Embryonic facial prominence (tissue), 1 donor: ENCODE data around the gene GJB6.
"Not testable (repeated sequence)": the region's sequence is repeated elsewhere in the genome, so short reads cannot be mapped to it uniquely, and the experiment has no call there.

Source experiments
- DNase-seq: peaks from one replicate; pipeline ENCODE4 v3.0.0-alpha.2; 2016; ENCODE audit errors: extremely low spot score

GJB6 gene

DNA sequence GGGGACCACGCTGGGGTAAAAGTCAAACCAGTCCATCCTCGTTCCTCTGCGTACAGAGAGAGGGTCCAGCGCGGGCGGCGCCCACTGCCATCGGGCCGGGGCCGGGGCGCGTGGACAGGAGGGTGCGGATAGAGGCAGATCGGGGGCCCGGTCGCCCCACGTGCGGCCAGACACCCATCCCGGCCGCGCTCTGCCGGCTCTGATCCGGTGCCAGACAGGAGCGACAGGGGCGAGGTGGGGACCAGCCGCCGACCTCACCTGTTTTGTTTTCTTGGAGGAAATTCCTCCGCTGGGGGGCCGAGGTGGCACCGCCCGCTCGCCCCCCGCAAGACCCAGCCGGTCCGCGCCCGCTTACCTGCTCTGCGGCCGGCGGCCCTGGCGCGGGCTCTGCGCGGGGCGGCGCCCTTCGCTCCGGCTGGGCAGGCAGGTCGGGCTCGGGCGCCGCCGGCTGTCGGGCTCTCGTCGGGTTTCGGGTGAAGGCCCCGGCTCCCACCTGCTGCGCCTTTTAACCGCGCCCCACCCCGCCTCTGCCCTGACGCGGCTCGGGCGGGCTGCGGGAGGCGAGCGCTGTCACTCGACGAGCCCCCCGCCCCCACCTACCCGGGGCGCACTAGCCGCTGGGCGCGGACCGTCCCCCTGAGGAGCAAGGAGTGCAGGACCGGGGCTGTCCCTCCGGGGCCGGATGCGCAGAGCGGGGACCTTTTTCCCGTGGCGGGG lies at the start of gene GJB6:
Gene GJB6, minus strand, starts transcription at position 481 of the 717 bp plus-strand sequence. CDS start 8,839 bp downstream, outside the sequence.
- no peak for DNase-seq

DNA sequence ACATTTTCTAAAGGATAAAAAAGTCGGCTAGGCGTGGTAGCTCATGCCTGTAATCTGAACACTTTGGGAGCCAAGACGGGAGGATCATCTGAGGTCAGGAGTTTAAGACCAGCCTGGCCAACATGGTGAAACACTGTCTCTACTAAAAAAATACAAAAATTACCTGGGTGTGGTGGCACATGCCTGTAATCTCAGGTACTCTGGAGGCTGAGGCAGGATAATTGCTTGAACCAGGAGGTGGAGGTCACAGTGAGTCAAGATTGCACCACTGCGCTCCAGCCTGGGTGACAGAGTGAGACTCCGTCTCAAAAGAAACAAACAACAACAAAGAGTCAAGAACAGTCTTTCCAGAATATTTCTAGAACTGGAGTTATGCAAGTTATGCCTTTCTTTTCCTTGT lies 44.8 kb upstream of the GJB6 start:
- not testable (repeated sequence) for DNase-seq

DNA sequence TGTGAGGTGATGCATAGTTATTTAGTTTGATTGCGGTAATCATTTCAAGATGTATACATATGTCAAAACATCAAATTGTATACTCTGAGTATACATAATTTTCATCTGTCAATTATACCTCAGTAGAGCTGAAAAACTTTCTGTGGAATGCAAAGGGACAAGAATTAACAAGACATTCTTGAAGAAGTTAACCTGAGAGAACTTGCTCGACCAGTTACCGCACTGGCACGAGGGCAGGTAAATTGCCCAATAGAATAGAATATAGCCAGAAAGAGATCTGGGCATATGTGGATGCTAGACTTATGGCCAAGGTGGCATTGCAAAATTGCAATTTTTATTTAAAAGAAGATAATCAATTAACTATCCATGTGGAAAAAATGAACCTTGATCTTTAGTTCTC lies 42.3 kb upstream of the GJB6 start:
- no peak for DNase-seq

DNA sequence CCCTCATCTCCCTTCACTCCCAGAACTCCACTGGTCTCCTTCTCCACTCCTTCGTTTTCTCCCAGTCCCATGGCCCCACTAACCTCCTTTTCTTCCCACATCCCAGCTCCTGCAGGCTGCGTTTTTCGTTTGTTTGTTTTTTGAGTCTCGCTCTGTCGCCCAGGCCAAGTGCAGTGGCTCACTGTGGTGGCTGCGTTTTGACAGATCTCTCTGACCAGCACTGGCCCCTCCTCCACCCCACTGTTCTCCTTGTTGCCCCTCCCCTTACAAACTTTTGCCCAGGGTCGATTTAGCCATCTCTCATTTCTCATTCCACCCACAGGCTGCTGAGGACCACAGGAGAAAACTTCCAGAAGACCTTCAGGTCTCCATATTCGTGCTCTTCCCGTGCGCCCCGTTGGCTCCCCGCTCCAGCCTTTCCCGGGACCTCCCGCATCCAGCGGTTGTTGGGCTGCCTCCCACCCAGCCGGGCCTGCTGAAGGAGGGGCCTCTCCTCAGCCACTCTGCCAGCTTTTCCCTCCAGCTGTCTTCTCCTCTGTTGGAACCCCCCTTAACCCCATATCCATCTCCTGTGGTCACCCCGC lies 40.6 kb upstream of the GJB6 start:
- no peak for DNase-seq

DNA sequence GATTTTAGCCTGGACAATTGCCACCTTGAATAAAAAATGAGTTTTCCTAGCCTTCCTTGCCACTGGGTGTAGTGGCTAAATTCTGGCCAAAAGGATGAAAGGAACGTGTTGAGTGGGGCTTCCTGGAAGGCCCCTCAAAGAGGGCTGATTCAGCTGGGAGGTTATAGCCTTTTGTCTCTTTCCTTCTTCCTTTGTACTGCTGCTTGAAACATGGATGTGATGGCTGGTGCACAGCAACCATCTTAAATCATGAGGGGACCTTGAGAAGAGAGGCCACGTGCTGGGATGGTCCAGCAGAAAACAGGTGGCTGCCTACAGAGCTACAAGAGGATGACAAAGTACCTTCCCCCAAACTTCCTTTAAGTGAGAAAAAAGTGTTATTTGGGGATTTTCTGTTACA lies 40.0 kb upstream of the GJB6 start:
- DNase-seq = no peak

DNA sequence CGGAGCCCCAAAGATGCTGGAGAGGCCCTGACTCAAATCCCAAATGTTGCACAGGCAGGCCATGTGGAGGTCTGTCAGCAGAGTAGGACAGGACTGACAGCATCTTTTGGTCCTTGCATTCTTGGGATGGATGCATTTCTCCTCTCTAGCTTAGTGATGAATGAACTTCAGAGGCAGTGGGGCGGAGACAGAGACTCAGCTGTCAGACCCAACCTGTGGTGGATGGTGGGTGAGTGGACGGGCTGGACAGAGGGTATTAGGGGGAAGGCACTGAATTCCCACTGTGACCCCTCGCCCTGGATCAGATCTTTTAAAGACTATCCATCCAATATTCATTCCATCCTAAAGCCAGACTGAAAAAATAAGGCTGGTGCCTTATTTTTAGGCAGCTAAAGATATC lies 39.3 kb upstream of the GJB6 start:
- no peak for DNase-seq

DNA sequence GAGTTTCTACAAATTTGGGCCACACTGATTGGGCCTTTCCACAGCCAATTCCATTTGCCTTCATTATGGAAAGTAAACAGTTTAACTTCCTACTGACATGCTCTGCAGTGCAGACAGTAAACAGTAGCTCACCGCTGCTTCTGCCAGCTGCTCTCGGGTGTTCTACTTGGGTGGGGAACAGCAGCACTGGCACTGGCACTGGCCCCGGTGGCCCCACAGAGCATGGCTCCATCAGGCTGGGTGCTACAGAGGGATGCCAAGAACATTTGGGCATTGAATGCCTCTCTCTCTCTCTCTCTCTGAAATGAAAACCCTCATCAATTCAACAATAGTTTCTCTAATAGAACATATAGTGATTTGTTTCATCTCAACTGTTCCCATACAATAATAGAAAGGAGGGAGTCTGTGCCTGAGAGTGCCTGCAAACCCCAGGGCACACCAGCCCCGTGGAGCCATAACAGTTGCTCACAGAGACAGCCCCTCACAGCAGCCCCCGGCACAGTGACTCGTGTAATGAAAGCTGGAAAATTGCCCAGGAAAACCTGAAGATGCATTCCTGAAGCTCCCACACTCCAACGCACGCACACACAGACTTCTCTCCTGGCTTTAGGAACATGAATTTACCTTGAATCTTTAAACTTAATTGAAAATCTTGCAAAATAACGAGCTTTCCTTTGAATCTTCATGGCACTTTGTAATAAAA lies 38.2 kb upstream of the GJB6 start:
- DNase-seq = no peak

DNA sequence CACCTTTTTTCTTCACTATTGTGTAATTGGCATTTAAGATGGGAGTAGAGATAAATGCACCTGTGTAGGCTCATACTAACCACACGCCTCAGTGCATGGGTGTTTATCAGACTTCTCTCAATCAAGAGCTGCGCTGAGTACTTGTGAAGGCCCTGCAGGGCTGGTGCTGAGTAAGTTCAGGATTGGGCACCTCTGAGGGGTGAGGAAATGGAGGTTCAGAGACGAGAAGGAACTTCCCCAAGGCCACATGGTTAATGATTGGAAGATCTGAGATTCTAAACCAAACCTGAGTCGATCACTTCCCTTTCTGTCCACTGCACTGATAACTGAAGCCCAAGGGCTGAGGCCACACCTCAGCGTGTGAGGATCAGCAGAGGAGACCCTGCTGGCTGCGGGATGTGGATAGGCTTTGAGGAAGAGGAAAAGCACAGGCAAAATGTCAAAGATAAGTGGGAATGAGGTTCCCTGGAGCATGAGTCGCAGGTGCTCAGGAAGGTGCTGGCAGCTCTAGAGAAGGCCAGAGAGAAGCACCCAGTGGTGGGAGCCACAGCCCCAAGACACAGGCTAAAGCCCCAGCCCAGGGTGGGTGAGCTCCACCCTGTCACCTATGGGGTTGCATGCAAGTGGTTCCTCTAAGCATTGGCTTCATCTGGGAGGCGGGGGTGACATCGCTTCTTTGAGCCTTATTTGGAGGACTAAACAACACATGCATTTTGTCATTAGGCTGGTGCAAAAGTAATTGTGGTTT lies 32.3 kb upstream of the GJB6 start:
- no peak for DNase-seq

DNA sequence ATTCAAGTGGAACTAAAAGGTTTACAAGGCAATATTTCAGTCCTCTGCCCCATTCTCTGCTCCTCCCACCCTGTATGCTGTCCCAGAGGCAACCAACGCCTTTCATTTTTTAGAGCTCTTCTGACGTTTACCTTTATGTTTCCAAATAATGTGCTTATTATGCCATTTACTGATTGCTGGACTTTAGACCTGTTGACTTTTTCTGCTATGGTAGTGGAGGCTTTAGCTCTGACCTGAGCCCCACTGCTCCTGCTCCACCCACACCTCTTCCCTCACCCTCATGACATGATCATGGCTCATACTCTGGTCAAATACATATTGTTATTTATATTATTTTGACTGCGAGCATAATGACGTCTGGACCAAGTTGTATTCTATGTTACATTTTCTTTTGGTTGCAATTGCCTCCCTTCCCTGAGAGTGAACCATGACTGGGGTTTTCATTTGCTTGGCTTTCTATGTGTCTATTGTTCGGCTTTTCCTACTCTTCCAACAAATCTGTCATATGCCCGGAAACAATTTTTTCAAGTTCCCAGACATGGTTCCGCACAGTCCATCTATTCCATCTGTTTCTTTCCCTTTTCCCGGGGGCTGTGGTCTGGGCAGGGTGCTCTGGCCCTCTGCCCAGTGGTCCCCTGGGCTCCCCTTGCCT lies 31.4 kb upstream of the GJB6 start:
- no peak for DNase-seq

DNA sequence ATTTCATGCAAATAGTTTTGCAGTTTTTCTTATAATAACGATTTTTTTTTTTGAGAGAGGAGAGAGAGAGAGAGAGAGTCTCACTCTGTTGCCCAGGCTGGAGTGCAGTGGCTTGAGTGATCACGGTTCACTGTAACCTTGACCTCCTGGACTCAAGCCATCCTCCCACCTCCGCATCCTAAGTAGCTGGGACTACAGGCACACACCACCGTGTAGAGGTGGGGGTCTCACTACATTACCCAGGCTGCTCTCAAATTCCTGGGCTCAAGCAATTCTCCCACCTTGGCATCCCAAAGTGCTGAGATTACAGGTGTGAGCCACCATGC lies 26.8 kb upstream of the GJB6 start:
- DNase-seq = no peak

DNA sequence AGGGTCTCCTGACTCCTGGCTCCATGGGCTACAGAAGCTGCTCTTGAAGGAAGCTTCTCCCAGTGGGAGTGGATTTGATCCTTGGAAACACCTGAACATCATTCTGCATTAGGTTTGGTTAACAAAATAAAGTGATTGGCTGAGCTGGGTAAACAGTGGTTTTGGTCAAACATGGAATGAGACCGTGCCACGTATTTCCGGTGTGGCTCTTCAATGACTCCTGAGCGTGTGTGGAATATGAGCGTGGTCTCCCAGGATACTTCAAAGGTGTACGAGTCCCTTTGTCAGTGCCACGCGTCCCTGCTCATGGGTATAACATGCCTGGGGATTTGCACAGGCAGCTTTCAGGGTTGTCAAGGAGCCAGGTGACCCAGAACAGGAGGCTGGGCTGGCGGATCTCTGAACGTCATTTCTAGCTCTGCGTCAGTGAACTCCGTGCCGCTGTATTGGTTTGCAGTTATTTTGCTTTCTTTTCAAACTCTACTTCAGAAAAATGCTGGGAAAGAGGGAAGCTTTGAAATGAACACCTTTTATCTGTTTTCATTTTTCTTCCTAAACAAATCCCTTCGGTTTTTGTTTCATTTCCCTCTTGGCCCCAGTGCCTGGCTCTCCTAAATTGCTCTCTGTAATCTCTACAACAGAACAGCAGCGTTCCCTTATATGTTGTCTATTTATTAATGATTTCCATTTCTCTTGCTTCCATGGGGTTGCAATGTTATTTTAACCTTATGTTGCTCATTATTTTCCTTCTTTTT lies 26.3 kb upstream of the GJB6 start:
- DNase-seq = no peak

DNA sequence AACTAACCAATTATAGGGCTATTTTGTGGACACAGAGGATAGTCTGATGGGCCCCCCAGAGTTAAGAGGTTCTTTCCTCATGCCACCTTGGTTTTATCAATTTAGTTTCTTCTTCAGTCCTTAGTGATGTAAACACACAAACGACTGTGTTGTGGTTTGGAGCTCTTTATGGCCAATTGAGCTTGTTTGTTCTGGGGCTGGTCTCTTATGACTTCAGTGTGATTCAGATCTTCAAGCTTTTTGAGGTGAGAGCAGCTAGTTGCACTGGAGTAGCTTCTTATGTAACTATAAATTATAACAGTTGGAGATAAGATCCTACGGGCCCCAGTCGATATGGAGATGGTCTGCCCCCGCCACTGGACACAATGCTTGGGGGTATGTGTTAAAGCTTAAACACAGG lies 22.0 kb upstream of the GJB6 start:
- DNase-seq = no peak

DNA sequence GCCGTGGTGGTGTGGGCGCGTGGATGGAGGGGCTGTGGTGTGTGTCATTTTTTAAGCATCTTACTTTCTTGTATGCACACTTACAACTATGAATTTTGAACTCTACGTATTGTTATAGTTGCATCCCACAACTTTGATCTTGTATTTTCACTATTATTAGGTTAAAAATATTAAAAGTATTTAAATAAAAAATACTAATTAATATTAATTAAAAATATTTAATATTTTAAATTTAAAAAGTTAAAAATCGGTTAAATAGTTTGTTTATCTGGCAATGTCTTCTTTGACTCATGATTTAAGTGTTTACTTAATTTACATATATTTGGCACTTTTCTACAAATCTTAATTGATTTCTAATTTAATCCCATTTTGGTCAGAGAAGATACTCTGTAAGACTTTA lies 17.8 kb upstream of the GJB6 start:
- DNase-seq = no peak

DNA sequence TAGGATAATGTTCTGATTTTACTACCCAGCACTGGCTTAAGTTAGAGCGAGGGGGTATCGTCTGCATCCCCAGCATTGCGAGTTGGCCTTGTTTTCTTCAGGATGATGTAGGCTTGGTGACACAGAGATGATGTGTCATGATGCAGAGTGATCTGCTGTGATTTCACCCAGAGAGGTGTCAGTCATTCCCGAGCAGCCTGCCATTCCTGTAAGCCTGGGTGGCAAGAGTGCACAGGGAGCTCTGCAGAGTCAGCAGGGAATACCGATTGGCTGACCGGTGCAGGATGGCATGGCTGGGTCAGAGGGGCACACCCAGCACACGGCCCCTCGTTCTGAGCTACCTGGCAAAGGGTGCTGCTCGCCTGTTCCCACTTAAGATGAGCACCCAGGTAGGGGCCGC lies 15.8 kb upstream of the GJB6 start:
- no peak for DNase-seq

DNA sequence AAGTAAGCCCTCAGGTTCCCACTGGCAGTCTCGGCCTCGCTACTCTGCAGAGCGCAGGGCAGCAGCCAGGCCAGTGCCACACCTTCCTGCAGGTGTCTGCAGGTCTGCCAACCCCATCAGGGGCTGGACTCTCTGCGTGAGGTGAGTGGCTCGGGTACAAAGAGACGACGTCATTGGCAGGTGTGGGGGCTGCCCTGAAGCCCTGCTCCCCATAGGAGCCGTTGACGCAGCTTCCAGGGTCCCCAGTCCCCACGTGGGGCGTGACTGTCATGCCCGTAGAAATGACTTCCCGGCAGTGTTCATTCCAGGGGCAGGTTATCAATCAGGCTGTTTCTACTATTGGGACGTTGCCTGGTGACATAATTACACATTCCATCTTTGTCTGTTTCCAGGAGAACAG lies 15.3 kb upstream of the GJB6 start:
- no peak for DNase-seq

DNA sequence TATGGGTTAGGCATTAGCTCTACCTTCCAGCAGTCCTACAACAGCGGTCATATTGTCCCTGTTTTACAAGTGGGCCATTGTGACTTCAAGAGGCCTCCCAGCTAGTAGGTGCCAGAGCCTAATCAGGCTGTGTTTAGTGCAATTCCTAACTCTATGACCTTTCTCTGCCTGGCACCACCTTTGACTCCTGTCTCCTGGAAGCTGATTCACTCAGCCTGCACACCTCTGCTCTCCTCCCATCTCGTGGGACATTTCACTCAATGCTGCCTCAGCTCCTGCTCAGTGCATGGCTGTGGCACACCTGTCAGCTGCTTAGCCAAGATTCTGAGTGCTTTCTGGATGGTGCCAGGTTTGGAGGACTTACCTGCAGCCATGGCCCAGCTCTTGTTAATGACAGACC lies 9.5 kb upstream of the GJB6 start:
- no peak for DNase-seq

DNA sequence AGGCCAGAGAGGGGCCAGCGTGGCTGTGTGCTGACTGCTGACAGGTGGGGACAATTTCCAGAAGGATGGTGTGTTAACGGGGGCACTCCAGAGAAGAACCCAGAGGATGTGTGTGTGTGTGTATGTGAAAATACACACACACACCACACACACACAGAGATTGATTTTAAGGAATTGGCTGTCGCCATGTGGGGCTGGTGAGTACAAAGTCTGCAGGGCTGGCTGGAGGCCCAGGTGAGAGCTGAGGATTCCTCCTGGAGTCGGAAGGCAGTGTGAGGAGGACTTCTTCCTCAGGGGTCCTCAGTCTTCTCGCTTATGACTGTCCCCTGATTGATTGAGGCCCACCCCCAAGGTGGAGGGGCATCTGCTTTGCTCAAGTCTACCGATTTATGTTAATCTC lies 7.6 kb upstream of the GJB6 start:
- no peak for DNase-seq

DNA sequence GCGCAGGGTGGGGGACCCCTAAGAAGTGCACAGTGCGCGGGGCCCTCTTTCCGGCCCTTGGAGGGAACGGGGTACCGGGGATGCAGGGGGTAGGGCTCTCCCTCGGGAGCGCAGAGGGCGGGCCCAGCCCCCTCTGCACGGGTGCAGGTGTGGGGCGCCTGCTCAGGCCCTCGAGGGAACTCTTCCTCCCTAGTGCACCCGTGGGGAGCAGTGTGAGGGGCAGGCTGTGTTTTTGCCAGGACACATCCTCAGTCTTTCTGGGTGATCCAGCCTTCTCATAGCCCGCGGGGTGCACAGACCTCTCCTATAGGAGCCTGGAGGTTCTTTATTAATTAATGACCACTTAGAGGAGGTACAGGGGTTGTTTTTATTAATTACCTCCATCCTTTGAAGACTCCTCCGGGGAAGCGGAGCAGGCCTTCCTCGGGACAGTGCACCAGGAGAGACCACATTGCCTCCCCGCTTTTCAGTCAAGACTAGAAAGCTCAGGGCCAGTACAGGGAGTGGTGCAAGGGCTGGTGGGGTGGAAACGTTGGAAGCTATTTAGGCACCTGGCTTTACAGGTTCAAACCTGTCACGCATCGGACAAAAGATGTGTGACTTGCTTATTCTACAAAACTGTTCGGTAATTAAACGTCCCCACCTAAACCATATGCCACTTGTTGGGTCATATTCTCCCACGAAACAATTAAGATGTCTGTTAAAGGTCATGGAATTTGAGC lies 598 bp upstream of the GJB6 start:
- no peak for DNase-seq

DNA sequence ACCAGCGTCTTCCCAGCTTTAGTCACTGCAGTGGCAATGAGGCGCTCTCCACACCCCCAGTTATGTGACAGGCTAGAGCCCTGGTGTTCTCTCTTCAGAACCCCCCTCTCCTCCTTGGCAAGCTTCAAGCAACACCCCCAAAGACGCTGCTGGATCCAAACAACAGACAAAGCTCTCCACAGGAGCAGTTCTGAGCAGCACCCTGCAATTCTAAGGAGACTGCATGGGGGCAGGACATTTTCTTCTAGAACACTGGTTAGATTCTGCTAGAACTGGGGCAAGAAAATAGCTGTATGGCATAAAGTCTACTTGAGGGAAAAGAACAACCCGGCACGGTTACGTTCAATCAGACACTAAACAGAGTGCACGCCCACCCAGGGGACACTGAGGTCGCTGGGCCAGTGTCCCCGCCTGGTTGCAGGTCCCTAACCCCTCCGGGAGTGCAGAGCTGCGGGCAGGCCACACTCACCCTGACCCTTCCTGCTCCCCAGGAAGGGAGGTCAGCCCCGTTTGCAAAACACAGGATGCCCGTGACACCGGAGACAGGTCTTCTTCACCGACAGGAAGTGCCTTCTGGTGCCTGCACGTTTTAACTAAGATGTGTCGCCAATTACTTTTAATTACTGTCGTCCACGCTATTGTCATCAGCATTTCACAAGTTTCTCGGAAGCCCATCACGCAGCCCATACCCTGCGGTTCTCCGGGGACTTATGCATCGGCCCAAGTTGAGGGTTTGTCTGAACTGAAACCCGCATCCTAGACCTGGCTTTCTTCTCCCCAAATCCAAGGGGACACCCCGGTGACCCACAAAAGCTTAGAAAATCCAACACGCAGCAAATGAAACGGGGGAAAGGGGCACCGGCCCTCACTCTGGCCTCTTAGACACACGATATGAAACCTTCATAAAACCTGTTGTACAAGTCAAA lies 943 bp downstream of the GJB6 start:
- no peak for DNase-seq

DNA sequence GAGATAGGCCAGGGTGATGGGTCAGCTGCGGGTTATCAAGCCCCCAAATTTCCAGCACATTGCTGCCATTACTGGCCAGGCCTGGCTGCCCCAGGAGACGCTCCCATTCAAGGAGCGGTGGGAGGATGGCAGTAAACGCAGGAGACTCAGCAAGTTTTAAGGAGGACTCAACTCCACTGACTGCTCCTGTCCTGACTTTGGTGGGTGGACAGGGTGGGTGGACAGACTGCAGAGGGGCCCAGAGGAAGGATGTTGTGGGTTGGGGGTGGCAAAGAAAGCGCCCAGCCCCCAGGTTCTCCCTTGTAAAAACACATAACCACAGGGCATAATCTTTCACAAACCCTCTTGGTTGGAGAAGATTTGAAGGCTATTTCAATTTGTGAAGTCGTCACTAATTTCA lies 4.4 kb downstream of the GJB6 start:
- DNase-seq = no peak
